NCI-H345 (cell line): Measurements from ENCODE around the gene RGS8.

ENCODE experiments used
- DNase-seq: peaks from one replicate; lab custom pipeline; 2025; lab: John Stamatoyannopoulos, UW

Gene RGS8

DNA sequence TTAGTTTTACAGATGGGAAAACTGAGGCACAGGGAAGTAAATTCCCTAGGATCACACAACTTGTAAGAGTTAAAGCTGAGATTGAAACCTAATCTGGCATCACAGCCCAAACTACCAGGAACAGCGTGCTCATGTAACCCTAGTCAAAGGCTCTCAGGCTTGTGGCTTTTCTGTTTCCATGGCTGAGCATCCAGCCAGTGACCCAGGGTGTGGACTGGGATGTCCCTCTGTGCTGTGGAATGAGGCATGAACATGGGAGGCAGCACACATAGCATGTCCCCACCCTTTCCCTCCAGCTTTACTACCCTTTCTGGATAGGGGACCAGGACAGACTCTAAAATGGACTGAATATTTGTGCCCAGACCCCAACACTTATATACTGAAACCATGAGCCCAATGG lies 45.1 kb downstream of the RGS8 start:
- DNase-seq: no peak

DNA sequence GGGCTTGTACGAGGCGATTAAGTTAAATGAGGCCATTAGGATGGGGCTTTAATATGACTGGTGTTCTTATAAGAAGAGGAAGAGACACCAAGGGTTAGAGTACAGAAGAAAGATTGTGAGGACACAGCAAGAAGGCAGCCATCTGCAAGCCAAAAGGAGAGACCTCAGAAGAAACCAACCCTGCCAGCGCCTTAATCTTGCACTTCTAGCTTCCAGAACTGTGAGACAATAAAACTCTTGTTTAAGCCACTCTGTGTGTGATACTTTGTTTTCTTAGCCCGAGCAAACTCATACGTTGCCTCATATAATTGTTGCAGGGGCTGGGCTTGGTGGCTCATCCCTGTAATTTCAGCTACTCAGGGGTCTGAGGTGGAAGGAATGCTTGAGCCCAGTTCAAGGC lies 46.6 kb downstream of the RGS8 start:
- no peak for DNase-seq

DNA sequence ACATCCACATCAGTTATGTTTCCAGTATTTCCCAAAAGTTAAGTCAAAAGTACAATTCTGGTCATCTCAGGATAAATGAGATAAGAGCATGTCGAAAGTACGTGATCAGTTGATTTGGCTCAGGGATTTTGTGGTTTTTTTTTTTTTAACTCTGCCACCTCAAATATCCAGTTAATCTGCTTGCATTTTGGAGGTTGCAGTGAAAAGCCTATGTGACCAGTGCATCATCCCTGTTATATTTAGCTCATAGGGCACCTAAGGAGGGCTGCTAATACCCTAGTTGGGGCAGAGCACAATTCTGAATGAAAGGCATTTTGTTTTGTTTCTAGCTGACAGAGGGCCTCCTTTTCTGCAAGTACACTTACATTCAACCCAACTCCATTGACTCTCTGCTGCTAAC lies 48.5 kb downstream of the RGS8 start:
- no peak for DNase-seq
